ENCODE data around the gene STK11. TPM values are rescaled to one million over a fixed set of nuclear protein-coding genes. Genes with fewer than 3 reads are reported as not detected.
A peak's percentile ranks its signal among the peaks of the same experiment; 100 is the strongest.

STK11 gene
- total RNA-seq, 1 donor from 2014 or later = 61.6 TPM

GRCh38 chr19:1250437-1251260 is 45.1 kb downstream of the STK11 start:
- Histone ChIP-seq H3K9me3 (ENCODE audit: insufficient read depth, low read depth, low read length) (no peaks in the 10 kb centered on the region), H3K79me2 (ENCODE audit: insufficient read depth, low read length) (peaks cover 65% of the 10 kb centered on the region), H3K36me3 (ENCODE audit: insufficient read depth, low read length) (peaks cover 14% of the 10 kb centered on the region), H3K4me2 (ENCODE audit: low read length) (peak overlapping the region; percentile 100), H3K9ac (ENCODE audit: low read length) (peak overlapping the region; percentile 88), H3K27ac (ENCODE audit: low read depth, low read length) (peak overlapping the region; percentile 85), H2AFZ (ENCODE audit: low read depth, low read length) (no peak overlapping the region), H3K4me1 (ENCODE audit: insufficient read depth, low read length) (peaks cover 34% of the 10 kb centered on the region), H3K4me3 (ENCODE audit: insufficient read depth, low read depth, low read length) (peak overlapping the region; percentile 84), H3K27me3 (ENCODE audit: insufficient read depth, low read length) (no peaks in the 10 kb centered on the region), H4K20me1 (ENCODE audit: insufficient read depth, low read length) (peaks cover 38% of the 10 kb centered on the region)
- no peaks in the 10 kb centered on the region for H3K27me3 Mint-ChIP-seq (ENCODE audit: low read depth, unreplicated experiment)
- no peak for TF ChIP-seq EZH2 (IDR thresholded peaks at IDR 0.05; ENCODE audit: insufficient read depth, low read length)
- no peak for TF ChIP-seq CTCF (IDR thresholded peaks at IDR 0.05; ENCODE audit: insufficient read depth, low read depth, low read length)
- peak overlapping the region; percentile 92 for H3K4me3 Mint-ChIP-seq (ENCODE audit: unreplicated experiment)
- H3K9me3 Mint-ChIP-seq (ENCODE audit: unreplicated experiment) = no peaks in the 10 kb centered on the region
- FAIRE-seq = no peak
- peaks cover 2% of the 10 kb centered on the region for H3K36me3 Mint-ChIP-seq (ENCODE audit: low read depth, unreplicated experiment)
- H3K27ac Mint-ChIP-seq (ENCODE audit: unreplicated experiment) = peak overlapping the region; percentile 96
- no peak for DNase-seq (ENCODE audit: low read depth)
- peaks cover 5% of the 10 kb centered on the region for H3K4me1 Mint-ChIP-seq (ENCODE audit: low read depth, unreplicated experiment)

GRCh38 chr19:1251330-1252220 is 46.0 kb downstream of the STK11 start:
- Histone ChIP-seq H3K4me3 (ENCODE audit: insufficient read depth, low read depth, low read length) (peak overlapping the region; percentile 84), H3K9ac (ENCODE audit: low read length) (peak overlapping the region; percentile 88), H3K4me1 (ENCODE audit: insufficient read depth, low read length) (peaks cover 36% of the 10 kb centered on the region), H4K20me1 (ENCODE audit: insufficient read depth, low read length) (peaks cover 47% of the 10 kb centered on the region), H2AFZ (ENCODE audit: low read depth, low read length) (no peak overlapping the region), H3K36me3 (ENCODE audit: insufficient read depth, low read length) (peaks cover 17% of the 10 kb centered on the region), H3K79me2 (ENCODE audit: insufficient read depth, low read length) (peaks cover 71% of the 10 kb centered on the region), H3K27ac (ENCODE audit: low read depth, low read length) (peak overlapping the region; percentile 85), H3K4me2 (ENCODE audit: low read length) (peak overlapping the region; percentile 100), H3K9me3 (ENCODE audit: insufficient read depth, low read depth, low read length) (no peaks in the 10 kb centered on the region), H3K27me3 (ENCODE audit: insufficient read depth, low read length) (no peaks in the 10 kb centered on the region)
- no peak for TF ChIP-seq EZH2 (IDR thresholded peaks at IDR 0.05; ENCODE audit: insufficient read depth, low read length)
- TF ChIP-seq CTCF (IDR thresholded peaks at IDR 0.05; ENCODE audit: insufficient read depth, low read depth, low read length) = no peak
- peaks cover 2% of the 10 kb centered on the region for H3K36me3 Mint-ChIP-seq (ENCODE audit: low read depth, unreplicated experiment)
- no peaks in the 10 kb centered on the region for H3K27me3 Mint-ChIP-seq (ENCODE audit: low read depth, unreplicated experiment)
- peak overlapping the region; percentile 92 for H3K4me3 Mint-ChIP-seq (ENCODE audit: unreplicated experiment)
- FAIRE-seq (no peak), DNase-seq (ENCODE audit: low read depth) (no peak)
- H3K4me1 Mint-ChIP-seq (ENCODE audit: low read depth, unreplicated experiment) = peaks cover 5% of the 10 kb centered on the region
- peak overlapping the region; percentile 96 for H3K27ac Mint-ChIP-seq (ENCODE audit: unreplicated experiment)
- H3K9me3 Mint-ChIP-seq (ENCODE audit: unreplicated experiment) = no peaks in the 10 kb centered on the region
